HL-60/S4 treated with phorbol 12-myristate 13-acetate at 8.2 ng/mL for 4 days and 3 days (cell line): ENCODE data around the gene COBL.

Experiments
- in situ Hi-C: fragments of 300-500 bp; cut with MboI; formaldehyde crosslinking; loops from 2 replicates; pipeline ENCODE4 v1.15.0; 2022; ENCODE audit warnings: low sequenced_read_pairs

Gene COBL

GRCh38 chr7:51328351-51328801 is 11.8 kb upstream of the COBL start:
- in situ Hi-C loops = no loop called here

DNA sequence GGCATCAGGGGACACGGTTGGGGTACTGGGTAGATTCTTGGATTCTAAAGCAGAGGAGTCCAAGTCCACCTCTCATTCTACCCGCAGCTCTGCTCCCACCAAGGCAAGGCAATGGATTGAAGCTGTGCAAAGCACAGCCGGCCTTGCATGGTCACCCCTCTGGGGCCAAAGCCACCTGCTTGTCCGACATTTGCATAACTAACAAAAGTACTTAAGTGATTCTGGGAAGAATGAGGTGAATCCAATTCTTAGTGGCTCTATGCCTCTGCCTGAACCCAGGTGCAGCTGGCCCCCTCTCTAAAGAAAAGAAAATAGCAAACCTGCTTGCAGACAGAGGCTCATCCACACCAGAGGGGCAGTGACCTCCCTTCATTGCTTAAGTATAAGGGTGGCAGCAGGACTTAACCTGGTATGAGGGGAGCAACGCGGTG is 10.7 kb upstream of the COBL start:
- in situ Hi-C loops = no loop called here

DNA sequence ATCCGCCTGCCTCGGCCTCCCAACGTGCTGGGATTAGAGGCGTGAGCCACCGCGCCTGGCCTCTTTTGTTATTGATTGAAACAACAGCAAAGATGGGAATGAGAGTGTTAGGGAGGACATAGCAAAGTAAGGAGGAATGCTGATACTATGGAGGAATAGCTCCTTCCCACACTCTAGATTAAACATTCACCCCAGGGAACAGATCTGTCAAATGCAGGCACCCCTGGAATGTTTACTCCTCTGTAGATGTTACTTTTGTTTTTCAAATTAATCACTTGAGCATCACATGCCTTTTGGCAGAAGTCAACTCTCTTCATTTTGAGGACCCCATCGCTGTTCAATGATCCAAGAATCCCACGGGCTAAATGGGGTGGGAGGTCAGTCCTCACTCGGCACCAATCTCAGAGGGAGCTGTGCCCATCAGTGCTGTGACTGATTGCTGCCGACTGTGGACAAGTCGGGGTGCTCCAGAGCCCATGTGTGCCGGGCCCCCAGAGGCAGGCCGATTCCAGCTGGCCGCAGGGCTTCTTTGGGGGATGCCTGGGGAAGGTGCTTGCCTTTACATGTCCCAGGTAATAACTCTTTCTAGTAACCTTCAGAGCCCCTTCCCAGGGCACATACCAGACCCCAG is 10.2 kb upstream of the COBL start:
- in situ Hi-C loops = no loop called here

DNA sequence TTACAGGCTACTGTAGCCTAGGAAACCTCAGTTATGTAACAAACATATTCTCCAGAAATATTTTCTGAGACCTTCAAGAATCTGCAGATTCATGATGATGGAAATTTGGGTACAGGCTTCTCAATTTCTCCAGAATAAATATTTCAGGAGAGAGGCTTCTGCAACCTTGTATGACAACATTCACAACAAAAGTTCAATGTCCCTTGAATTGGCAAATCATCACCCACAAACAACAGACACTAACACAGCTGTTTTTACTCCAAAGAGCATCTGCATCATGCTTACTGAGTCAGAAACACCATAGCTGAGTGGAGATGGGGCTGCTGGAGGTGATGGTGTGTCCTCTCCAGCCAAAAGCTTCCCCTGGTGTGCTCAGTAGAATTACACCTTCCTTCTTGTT is 9.3 kb upstream of the COBL start:
- in situ Hi-C loops = no loop called here

DNA sequence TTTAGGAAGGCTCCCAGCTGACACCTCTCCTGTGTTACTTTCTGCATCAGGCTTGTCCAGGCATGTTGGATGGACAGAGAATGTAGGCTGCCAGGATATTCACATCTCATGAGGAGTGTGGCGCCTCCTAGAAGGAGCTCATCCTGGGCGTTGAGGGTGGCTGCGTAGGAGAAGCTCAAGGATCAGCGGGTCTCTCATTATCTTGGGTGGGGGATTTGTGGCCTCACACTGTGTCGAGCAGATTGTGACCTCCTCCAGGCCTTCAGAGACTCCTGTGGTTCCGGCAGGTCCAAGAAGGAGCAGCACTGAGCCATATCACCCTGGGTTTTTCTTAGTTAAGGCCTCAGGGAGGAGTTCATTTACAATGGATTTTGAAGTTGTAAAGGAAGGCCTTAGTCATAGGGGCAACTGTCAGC is 8.7 kb upstream of the COBL start:
- in situ Hi-C loops = no loop called here

GRCh38 chr7:51324206-51324898 is 7.7 kb upstream of the COBL start:
- in situ Hi-C loops = no loop called here

GRCh38 chr7:51321961-51322515 is 5.4 kb upstream of the COBL start:
- in situ Hi-C loops = no loop called here

DNA sequence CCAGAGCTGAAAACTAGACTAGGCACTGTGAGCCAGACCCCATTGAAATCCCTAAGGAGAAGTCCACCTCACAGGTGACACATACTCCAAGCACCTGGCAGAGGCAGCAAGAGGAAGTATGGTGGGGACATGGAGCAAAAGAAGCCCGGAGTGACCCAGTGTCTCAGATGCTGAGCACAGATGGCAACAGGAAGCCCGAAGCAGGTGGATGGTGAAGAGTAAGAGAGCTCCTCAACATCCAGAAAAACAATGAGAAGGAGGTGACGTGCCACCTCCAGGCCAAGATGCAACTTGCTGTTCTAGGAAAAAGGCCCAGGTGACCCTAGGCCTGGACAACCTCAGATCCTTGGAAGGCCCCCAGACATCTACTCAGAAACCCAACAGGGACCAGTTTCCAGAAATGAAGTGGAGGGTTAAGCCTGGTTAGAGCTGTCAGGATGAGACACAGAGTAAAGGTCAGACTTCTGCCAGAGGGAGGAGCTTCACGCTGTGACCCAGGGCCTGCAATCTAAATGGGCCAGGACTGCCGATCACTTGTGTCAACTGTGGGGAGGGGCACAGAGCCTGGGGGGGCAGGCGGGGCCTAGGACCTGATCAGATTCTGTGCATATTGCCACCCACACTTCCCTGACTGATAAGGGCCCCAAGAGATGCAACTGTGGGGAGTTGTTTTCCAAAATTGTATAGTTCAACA is 2.4 kb upstream of the COBL start:
- in situ Hi-C loops = no loop called here

DNA sequence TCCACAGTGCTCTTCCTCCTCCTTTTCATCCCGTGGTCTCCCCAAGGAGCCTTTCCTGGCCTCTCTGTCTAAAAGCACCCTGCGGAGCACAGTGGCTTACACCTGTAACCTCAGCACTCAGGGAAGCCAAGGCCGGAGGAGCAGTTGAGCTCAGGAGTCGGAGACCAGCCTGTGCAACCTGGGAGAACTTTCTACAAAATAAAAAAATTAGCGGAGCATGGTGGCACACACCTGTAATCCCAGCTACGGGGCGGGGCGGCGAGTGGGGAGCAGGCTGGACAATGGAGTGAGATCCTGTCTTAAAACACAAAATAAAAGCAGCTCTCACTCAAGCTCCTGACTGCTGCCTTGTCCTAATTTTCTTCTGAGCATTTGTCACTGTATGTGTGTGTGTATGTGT is 1.4 kb upstream of the COBL start:
- in situ Hi-C loops = no loop called here

DNA sequence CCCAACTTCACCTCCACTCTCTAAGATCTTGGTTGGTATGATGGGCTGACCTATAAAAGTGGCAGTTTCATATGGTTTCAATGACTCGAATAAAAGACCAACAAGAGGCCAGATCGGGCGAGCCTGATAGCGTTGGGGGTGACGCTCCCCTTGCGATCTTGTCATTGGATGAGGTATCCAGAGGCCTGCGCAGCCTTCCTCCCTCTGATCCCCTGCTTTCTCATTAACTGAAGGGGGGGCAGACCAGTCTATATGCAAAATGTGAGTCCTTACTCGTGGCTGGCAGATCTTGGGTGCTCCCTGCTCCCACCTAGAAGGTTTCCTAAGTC is 937 bp upstream of the COBL start:
- in situ Hi-C loops = no loop called here

DNA sequence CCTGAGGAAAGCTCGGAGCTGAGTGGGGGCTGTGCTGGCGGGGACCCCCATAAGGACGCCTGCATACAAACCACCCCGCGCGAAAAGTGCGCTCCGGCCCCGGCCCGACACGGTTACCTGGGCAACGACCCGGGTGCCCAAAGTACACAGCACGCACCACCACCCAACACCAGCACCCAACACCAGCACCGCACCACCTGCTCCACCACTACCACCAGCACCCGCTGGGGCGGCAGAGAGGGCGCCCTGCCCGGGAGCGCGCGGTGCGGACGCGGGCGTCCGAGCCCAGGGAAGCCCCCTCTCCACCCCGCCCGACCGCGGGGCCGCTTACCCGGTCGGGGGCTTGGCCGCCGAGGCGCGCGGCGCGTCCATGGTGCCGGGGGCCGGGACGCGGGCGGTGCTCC is 345 bp downstream of the COBL start:
- in situ Hi-C loops = no loop called here

- in situ Hi-C loops = no loop called here
These were observed 982 bp downstream of the COBL start for GRCh38 chr7:51315393-51316261.

GRCh38 chr7:51314726-51315125 is 1.9 kb downstream of the COBL start:
- in situ Hi-C loops = no loop called here

- in situ Hi-C loops = no loop called here
These were observed 2.7 kb downstream of the COBL start for GRCh38 chr7:51313738-51314425.

DNA sequence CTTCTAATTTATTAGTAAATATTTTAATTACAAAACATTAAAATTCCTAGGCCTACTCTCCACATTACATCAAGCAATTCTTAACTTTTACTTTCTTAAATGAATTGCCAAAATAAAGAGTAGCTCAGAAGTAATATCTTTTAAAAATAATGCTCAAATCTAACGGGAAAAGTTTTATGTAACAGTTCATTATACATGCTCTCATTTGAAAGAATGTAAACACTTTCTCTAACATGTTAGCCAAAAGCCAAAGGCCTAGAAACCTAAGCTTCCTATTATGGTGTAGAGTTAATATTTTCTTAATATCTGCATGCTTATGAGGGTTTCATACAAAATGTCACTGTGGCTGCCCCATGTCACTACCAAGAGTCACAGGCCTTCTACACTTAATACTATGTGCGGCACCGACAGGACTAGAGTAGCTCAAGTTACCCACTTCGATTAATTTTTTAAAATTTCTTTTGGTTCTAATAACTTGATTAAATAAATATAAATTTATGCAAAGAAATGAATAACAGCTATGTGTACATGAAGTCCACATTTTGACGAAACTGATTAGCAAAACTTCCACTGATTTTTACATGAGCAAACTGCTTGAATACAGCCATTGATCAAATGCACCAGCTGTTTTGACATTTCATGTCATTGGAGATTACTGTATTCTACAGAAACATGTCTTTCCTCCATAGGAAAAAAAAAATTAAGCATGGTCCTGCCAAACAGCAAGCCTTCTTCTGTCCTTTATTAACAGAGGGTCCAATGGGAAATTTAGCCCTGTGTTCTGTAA is 3.5 kb downstream of the COBL start:
- in situ Hi-C loops = no loop called here

DNA sequence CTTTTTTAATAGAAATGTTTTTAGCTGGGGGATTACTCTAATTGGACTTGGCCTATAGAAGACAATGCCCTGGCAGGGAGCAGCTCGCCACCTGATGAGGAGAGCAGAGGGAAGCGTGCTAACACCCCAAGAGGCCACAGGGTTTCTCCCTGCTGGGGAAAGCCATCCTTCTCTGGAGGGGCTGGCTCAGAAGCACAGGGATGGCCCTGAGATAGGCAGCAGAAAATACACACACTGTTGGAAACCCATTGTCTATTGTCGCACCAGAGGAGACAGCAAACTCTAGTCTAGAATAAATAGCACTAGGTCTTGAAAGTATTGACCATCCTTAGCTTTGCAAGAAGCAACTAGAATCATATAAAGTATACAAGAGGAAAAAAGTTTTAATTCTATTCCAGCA is 5.4 kb downstream of the COBL start:
- in situ Hi-C loops = no loop called here

DNA sequence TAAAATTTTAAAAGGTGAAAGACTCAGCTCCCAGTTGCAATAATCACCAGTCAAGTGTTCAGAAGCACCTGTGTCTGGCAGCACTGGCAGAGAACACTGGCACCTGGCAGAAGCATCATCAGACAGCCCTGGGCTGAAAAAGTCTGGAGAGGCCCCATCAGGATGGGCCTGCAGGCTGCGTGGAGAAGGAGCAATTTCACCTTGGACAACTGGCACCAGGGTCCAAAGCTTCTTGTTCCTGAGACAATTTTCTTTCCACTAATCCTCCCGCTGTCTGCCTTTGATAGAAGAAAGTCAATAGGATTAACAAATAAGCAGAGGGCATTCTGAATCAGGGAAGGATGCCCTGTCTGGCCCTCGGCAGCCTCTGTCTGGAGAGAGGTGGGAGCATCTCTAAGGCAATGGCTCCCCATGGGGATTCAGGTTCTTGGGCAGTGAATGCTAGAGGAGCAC is 6.5 kb downstream of the COBL start:
- in situ Hi-C loops = no loop called here

GRCh38 chr7:51309361-51310130 is 7.1 kb downstream of the COBL start:
- in situ Hi-C loops = no loop called here

GRCh38 chr7:51308696-51309095 is 7.9 kb downstream of the COBL start:
- in situ Hi-C loops = no loop called here
